ENCODE measurements around the gene ACTR2.

Gene ACTR2

DNA sequence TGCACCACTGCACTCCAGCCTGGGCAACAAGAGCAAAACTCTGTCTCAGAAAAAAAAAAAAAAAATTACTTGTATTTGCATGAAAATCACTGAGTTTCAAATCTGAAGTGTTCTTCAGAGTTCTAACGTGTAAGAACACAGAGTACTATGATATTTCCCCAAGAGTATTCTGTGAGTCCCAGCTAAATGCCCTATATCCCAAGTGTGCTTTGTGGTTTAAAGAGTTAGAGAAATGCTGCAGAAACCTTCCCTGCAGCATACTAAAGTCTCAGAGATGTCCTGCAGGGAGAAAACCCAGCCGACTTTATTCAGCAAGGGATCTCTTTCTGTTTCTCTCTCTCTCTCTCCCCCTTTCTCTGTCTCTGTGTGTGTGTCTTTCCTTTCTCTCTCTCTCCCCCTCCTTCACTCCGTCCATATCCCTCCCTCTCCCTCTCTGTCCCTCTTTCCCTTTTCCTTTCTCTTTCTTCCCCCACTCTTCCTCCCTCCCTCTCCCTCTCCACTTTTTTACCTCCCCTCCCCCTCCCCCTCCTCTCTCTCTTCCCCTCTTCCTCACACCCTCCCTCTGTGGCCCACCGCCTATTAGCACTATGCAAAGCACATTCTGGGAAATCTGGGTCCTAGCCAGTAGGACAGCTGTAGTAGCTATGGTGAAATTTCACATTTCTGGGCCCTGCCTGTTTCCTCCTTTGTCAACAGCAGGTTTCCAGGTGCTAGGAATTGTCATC is 54.2 kb downstream of the ACTR2 start:
- DNase-seq, result no peak

DNA sequence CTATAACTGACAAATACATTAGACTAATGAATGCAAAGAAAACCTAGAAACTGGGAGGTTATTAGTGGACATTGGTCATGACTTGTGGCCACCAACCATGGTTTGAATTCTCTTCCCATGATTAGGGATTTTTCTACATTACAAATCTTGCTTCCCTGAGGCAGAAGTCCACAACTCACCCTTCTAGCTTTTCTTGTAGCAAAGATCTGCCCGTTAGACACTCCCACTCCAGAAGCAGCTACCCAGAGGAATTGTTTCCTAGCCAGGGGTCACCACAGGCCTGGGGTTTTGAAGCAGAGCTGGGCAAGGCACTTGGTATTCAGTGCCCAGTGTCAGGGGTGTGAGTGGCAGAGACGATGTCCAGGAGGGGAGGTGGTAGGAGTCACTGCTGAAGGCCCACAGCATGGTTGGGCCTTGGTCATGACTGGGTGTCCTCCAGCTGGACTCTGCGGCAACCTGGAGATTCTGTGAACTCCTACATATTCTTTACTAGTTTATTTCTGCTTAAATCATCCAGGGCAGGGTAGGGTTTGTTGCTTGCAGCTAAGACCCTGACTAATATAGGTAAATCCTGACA is 54.9 kb downstream of the ACTR2 start:
- DNase-seq, result no peak

DNA sequence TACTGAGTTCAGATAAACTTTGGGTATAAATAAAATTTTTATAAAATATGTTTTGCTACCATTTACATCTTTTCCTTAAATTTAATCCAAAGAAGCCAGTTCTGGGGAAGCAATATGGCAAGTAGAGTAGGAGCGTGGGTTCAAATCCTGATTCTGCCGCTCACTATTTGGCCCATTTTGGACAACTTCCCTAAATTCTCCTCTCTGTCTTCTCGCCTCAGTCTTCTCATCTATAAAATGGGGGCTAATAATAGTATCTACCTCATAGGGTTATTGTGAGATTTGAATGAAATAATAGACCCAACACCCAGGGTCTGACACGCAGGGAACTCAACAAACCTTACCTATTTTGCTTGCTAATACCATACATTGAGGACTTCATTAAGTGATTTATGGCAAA is 59.7 kb downstream of the ACTR2 start:
- DNase-seq, result no peak

DNA sequence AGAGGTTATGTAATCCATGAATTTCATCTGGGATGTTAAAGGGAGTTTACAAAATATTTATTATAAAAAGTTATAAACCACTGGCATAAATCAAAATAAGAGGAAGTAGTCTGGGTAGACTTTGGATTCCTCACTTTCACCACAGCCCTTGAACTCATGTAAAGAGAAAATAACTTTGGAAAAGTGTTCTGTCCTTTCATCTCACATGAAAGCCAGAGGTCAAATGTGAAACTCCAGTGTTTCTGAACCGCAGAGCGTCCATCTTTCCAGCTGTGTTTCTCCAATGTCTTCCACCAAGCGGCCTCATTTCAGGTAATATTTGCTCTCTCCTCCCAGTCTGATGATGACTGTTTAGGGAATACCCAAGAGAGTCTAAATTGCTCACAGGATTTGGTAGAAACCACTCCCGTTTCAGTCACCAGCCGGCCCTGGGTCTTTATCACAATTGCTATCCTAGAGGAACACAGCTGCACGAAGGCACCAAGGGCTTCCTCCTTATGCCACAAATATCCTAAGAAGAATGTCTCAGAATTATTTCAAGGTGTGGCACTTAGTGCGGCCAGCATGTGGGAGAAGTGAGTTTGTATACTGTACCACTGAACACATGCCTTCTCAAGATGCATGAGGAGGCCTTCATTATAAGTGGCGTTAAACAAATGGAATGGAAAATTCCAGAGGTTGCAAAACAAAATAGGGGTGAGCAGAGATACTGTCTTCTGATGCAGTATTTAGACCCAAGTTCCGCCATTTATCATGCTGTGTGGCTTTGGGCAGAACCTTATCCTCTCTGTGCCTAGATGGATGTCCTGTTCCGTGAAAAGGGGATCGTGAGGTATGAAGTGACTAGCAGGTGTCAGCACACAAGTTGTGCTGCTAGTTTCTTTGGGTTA is 63.8 kb downstream of the ACTR2 start:
- DNase-seq, result no peak

DNA sequence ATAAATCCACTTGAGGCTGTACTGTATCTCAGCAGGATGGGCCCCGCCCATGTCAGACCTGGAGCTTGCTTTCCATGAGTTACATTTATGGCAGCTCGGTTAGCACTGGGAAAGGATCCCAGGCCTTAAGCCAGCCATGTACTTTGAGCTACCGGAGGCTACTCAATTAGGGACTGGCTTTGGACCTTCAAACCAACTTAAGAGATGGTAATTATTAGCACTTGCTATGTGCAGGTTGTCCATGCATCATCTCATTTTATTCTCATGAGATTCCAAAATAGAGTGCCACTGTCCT is 64.4 kb downstream of the ACTR2 start:
- no peak for DNase-seq

GRCh38 chr2:65292461-65293011 is 64.9 kb downstream of the ACTR2 start:
- no peak for DNase-seq

DNA sequence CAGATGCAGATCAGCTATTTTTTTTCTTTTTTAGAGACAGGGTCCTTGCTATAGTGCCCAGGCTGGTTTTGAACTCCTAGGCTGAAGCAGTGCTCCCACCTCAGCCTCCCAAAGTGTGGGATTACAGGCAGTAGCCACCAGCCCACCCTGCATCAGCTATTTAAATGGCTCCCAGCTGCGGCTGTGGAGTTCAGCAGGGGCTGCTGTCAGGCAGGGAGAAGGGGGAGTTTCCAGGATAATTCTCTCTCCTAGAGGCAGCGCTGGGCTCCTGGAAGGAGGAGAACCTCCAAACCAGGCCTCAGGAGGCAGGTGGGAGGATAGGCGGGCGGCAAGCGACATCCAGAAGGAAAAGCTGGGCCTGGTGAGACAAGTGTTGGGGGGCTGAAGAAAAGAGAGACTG is 65.7 kb downstream of the ACTR2 start:
- DNase-seq, result no peak

DNA sequence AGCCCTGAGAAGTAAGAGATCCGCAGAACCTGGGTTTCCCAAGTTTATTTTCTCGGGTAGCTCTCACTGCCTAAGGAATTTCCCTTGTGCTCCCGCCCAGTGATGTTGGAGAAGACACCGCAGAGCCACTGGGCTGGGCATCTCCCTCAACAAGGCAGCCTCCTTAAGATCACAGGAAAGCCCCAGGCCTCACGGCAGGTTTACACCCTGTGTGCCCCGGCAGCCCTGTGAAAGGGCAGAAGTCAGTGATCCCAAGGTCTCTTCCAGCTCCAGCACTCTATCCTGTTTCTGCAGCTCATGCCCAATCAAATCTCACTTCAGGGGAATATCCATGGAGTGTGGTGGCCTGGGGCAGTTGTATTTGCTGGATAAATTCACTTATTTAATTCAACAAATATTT is 66.5 kb downstream of the ACTR2 start:
- no peak for DNase-seq

- no peak for DNase-seq
Observed at GRCh38 chr2:65294701-65295100, 67.1 kb downstream of the ACTR2 start.

- no peak for DNase-seq
Observed at GRCh38 chr2:65296971-65297370, 69.3 kb downstream of the ACTR2 start.

- DNase-seq, result no peak
Observed at GRCh38 chr2:65297544-65297943, 69.9 kb downstream of the ACTR2 start.

DNA sequence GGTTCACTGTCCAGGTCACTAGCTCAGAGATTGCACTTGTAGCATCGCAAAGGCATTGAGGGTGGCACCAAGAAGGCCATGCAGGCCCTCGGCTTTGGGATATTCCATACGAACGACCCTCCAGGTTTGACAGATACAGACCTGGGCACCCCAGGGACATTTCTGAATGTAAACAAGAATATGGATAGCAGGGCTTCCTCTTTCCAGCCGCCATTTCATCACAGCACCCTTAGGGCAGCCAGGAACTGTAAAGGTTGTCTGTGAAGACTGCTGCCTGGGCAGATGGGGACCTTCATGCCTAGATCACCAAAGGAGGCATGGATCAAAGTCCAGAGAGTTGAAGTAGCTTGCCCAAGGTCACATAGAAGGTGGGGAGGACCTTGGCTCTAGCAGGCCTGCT is 70.5 kb downstream of the ACTR2 start:
- no peak for DNase-seq

- DNase-seq, result no peak
Observed at GRCh38 chr2:65299246-65299645, 71.6 kb downstream of the ACTR2 start.

DNA sequence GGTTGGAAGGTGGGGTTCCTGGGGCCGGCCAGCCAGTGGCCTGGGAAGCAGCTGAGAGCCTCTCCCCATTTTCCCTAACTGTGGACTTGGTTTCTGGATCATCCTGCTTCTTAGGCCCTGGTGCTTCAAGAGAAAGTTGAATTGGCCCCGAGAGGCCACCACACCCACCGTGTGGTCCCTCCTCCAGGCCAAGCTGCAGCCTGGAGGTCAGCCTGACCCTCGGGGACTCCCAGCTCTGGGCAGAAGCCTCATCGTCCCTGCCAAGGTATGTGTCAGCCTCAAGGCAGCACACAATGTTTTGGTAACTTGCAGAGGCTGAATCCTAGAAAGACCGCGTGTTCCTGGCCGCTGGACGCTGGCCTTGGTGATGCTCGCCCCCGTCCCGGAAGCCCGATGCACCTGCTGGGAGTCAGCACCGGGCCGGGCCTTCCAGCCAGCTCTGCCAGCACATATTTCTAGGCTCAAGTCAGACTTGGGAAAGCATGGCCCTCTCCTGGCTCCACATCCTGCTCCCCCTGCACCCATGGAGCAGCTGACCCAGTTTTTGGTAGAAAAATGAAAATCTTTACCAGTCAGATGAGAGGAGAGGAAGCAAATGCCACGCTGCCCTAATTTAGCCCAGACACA is 72.6 kb downstream of the ACTR2 start:
- DNase-seq, result no peak

- DNase-seq, result peak; percentile 38
Observed at GRCh38 chr2:65300761-65301711, 73.4 kb downstream of the ACTR2 start.

- no peak for DNase-seq
Observed at GRCh38 chr2:65305934-65306333, 78.3 kb downstream of the ACTR2 start.

DNA sequence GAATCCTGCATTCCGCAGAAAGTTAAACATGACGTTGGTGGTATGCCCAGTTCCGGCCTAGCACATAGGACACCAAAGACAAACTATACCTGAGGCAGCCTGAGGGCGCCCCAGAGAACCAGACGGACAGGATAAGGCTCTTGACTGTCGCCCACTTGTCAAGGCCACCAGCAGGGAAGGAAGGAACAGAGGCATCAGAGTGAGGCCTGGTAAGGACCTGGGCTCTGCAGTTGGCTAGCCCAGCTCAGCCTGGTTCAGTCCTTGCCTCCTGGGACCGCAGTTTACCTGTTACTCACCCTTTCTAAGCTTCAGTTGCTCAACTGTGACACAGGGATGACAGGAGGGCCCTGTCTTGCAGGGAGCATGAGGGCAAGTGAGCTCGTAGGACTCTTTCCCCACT is 82.1 kb downstream of the ACTR2 start:
- no peak for DNase-seq

- no peak for DNase-seq
Observed at GRCh38 chr2:65311049-65311448, 83.4 kb downstream of the ACTR2 start.

DNA sequence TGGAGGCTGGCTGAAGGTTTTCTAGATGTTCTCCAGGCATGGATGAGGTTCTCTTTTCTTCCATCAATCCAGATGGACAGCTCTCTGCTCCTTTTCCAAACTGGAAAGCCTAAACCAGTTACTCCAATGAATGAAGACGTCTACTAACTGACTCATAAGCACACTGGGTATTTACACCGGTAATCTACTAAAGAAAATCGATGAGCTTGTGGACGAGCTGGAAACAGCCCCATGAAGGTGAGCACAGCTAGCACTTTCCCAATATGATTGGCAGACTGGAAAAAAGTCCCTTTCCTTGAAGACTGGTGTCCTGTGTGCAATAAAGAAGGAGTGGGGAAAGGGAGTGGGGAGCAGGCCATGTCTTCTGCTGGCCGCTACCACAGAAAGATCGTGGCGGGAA is 84.0 kb downstream of the ACTR2 start:
- no peak for DNase-seq

DNA sequence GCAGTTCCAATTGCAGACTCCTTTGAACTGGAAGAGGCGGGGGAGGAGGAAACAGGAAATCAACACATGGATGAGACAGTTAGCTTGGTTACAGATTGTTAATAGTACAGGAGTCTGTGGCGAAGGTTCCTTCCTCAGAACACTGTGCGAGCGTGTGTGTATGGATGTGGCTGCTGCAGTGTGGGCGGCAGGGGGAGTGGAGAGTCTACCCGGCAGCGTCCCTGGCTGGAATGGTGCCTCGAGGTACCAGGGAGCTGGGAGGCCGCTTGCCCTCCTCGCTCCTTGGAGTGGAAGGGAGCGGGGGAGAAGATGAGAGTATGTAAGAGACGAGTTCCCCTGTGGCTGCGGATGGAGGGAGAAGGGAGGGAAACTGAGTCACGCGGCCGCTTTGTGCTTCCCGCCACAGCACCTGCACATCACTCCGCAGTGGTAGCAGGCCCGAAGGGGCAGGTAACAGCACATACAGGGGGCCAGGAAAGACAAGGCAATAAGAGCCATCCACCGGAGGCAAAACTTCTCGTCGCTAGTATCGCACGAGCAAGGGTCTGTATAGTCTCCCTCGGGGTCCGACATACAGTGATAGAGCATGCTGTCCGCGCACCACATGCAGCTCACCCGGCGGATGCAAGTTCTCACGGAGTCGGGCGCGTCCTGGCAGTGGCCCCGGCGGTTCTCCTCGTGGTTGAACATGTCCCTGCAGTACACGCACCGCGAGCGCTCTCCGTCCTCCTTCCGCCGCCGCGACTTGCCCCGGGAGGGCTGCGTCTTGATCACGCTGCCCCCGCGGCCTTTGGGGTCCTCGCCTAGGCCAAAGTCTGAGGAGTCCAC is 85.7 kb downstream of the ACTR2 start:
- DNase-seq, result no peak

- no peak for DNase-seq
Observed at GRCh38 chr2:65313954-65314256, 86.3 kb downstream of the ACTR2 start.

All from CD4-positive, alpha-beta T cell treated with Interleukin-12 subunit alpha and Interleukin-12 subunit beta, for 1 hour (primary cell).